Activated CD4-positive, alpha-beta T cell treated with anti-CD3 and anti-CD28 coated beads for 1 hour (primary cell): Measurements from ENCODE around the gene GDPD5.

ENCODE experiments used
- DNase-seq: peaks from one replicate; pipeline ENCODE4 v3.0.0-alpha.2; 2020

Gene GDPD5

DNA sequence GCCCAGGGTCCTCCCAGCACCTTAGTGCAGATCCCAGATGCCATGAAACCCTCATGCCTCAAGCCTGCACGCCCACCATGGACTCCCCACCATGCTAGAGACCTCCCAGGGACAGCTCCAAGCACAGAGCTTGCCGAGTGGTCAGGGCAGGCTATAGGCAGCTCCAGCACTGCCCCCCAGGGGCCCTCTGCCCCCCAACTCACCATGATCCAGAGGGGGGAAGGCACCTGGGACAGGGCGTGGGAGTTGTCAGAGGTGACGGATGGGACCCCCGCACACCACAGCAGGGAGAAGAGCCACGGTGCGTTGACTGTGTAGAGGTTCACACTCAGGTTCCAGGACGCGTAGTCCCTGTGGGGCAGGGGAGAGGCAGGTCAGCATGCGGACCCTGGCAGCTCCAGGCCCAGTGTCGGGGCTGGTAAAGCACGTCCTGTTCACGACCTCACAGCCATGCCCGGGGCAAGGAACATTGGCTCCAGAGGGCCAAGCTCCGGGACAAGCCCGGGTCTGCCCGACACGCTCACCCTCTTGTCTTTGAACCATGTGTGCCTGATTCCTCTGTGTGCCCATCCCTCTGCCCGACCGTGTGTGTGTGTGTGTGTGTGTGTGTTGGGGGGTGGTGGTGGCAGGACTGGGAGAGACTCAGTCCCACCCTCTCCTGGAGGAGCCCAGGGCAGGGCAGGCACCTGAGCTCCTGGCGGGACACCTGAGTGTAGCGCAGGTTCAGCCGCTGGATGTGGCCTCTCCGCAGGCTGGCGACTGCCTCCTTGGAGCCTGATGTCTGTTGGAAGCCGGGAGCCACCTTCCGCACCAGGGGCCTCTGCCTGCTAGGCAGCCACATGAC, 84.6 kb downstream of the GDPD5 start:
- DNase-seq = no peak

DNA sequence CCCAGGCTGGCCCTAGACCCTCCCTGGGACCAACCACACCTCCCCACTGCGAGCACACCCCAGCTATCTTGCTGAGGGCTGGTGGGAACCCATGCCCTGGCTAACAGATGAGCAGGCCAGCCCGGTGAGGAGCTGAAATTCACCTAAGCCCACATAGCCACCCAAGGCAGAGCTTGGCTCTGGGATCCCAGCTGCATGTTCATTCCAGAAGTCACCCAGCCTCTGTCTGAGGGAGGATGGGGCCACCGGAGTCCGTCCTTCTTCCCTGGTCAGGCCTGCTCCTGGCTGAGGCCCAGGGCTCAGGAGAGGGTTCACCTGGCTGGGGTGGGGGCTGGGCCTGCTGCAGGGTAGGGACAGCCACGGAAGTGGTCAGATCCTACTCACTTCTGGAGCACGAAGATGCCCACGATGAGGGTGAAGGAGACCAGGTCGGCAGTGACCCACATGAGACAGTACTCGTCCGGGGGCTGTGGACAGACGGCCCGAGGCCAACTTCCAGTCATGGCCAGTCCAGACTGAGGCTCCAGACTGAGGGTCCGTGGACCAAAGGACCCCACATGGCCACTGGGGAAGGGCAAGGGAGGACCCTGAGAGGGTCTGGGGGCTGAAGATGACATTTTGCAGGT, 86.1 kb downstream of the GDPD5 start:
- DNase-seq = no peak

DNA sequence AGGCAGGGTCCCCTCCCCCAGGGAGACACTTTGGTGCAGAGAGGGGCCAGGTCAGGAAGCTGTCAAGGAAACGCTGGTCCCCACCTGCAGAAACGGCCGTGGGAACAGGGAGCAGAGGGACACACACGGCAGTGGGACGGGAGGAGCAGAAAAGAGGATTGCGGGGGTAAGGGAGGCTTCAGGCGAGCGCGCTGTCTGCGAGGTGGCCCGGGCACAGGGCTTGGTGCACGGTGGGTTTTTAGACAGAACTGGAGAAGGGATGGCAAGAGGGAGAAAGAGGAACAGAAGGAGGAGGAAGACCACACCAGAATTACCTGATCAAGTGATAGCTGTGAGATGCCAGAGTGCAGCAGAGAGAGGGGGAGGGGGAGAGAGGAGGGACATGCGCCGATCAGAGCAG, 86.7 kb downstream of the GDPD5 start:
- no peak for DNase-seq

GRCh38 chr11:75437966-75438659, 87.6 kb downstream of the GDPD5 start:
- DNase-seq = no peak

DNA sequence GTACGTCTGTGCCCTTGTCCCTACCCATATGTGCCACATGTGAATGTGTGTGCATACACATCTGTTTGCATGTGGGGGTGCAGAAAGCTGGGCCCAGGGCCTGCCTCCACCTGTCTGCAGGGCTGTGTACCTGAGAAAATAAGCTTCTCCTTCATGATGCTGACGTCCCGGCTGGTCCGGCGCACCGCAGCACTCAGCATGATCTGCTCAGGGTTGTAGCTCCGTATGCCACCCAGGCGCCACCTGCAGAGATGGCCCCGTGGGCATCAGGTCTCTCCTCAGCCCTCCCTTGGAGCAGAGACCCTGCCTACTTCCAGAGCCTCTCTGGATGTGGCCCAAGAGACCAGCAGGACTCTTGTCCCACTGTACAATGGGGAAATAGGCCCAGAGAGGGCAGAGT, 88.9 kb downstream of the GDPD5 start:
- DNase-seq = no peak

GRCh38 chr11:75435571-75435925, 90.2 kb downstream of the GDPD5 start:
- no peak for DNase-seq

- no peak for DNase-seq
Observed at GRCh38 chr11:75434886-75435570, 90.7 kb downstream of the GDPD5 start.

GRCh38 chr11:75434051-75434450, 91.7 kb downstream of the GDPD5 start:
- DNase-seq = no peak

DNA sequence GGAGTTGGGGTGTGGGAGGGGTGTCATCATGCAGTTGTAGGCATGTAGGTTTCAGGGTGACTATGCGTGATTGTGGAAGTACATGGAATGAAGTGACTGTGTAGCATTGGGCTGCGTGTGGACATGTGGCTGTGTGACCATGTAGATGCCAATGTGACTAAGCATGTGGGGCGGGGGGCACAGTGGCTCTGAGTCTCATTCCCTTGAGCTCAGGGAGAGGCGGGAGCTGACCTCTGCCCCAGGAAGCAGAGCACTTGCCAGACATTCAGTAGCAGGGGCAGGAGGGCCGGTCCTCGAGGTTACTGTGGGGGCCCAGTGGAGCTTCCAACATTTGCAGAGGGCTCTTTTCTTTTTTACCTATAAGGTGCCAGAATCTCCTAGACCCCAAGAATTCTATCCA, 92.3 kb downstream of the GDPD5 start:
- DNase-seq = no peak

GRCh38 chr11:75432911-75433321, 92.8 kb downstream of the GDPD5 start, which contains the start of gene KLHL35:
TSS of gene KLHL35 (minus strand) at chr11:75433203. CDS start at chr11:75430629, 2,574 bp downstream.
- DNase-seq = no peak

GRCh38 chr11:75431533-75432525, 93.9 kb downstream of the GDPD5 start:
- no peak for DNase-seq

- DNase-seq = no peak
Observed at GRCh38 chr11:75430714-75431532, 94.8 kb downstream of the GDPD5 start.

GRCh38 chr11:75429902-75430713, 95.6 kb downstream of the GDPD5 start:
- peak; percentile 38 for DNase-seq

DNA sequence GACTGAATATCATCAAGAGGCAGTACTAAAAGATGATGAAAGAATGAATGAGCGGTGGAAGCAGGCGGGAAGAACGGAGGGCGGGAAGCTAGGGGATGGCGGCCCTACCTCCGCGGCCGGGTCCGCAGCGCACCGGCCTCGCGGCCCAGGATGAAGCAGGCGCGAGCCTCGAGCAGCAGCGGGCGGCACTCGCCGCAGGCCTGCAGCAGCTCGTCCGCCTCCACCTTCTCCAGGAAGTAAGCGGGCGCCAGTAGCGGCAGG, 96.2 kb downstream of the GDPD5 start:
- DNase-seq = no peak

GRCh38 chr11:75428989-75429640, 96.6 kb downstream of the GDPD5 start:
- no peak for DNase-seq

GRCh38 chr11:75428281-75428724, 97.4 kb downstream of the GDPD5 start:
- DNase-seq = peak; percentile 55

- no peak for DNase-seq
Observed at GRCh38 chr11:75427181-75427580, 98.6 kb downstream of the GDPD5 start.

GRCh38 chr11:75426720-75427086, 99.0 kb downstream of the GDPD5 start:
- DNase-seq = no peak

GRCh38 chr11:75425422-75425821, 100.3 kb downstream of the GDPD5 start:
- no peak for DNase-seq

DNA sequence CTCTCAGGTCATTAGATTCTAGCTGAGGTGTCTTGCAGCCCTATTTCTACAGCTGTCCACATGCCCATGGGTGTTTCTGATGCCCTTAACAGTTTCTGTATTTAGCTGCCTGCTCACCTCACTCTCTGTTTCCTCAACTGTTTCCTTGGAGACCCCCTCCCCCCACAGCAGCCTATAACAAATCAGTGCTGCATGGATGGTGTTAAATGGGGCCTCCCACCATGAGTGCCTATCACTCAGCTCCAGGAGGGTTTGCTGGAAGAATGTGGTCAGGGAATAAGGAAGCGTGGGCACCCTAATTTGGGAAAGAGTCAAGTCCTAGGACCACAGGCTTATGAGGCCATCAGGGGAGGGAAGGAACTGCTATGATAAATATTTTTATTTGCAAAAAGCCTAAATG, 101.3 kb downstream of the GDPD5 start:
- no peak for DNase-seq
